ENCODE measurements around the gene FZD10.

Gene FZD10

DNA sequence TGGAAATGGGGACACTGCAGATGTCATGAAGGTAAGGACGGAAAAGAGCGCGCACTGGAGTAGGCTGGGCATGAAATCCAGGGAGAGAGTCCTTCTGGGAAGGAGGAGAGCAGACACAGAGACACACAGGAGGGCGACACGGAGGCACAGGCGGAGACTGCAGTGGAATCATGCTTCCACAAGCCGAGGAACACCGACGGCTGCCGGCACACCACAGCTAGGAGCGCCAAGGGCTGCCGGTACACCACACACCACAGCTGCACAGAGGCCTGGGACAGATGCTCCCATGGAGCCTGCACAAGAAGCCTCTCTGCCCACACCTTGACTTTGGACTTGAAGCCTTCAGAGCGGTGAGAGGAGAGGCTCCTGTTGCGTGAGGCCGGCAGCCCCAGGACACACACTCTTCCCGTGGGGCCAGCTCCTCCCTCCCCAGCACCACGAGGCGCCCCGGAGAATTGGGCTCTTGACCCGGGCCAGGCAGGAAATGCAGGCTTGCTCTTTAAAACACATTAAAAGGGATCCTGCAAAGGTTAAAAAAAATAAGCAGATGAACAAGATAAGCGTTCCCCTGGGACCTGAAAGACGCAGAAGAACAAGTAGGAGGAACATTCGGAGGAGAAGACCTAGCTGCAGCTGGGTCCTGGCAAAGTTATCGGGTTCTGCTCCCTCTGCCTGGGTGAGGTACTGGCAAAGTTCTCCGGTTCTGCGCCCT lies 28.3 kb upstream of the FZD10 start:
- no peak for DNase-seq

DNA sequence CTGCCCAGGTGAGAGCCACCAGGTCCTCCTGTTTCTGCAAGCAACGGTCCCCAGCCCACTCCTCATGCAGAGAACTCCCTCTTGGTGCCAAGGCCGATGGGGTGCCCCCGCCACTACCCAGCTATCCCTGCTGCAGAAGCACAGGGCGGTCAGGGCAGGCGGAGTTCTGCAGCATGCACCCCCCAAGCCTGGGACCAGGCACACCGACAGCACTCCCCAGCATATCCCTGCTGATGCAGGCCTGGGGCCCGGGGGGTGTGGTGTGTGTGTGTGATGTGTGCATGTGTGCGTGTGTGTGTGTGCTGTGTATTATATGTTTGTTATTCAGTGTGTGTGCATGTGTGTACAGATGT lies 27.7 kb upstream of the FZD10 start:
- no peak for DNase-seq

DNA sequence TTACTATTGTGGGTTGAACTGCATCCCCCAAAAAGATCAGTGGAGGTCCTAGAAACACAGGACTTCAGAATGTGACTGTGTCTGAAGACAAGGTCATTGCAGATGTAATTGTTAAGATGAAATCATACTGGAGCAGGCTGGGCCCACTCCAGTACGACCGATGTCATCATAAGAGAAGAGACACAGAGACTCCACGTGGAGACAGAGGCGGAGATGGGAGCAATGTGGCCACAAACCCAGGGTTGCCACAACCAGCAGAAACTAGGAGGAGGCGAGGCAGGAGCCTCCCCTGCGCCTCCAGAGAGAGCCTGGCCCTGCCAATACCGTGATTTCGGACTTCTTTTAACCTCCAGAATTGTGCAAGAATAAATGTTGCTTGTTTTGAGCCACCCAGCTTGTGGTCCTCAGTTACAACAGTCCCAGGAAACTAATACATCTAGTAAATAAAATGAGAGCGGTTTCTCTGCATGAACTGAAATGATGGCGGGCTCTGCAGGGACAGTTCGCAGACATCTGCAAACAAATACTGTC lies 25.7 kb upstream of the FZD10 start:
- no peak for DNase-seq

DNA sequence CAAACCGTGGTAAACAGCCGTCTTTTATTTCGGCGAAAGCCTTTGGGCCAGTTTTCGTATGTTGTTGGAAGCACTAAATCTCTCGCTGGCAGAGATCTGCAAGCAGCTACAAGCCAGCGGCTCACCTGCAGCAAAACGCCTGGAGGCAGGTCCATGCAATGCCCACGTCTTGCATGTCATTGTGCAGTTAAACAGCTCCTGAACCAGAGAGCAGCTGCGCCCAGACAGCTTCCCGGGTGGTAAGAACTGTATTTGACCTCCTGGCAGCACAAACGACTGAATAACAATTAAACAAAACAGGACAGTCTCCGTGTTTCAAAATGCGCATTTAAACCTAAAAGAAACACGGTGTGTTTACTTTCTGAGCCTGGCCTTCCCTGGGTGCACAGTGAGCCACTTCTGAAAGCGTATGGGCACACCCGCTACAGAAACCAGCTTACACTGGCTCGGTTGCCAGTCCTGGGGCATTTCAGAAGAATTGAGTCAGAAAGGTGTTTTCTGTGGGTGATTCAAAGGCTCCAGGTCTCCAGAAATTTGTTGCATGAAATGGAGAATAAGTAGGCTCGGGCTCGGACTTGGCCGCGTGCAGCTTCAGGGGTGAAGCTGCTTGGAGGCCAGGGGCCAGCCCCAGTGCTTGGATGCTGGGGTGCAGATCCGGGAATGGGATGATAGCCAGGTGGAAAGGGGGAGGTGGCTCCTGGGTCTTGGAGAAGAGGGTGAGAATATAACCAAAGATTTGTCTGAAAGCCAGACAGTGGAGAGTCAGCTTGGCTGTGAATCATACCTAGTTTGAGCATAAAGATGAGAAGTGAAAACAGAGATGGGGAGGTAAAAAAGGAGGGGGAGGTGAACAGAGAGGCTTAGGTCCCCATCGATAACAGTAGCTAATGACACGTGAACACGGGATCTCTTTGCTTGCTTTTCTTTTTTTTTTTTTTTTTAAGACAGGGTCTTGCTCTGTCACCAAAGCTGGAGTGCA lies 24.9 kb upstream of the FZD10 start:
- no peak for DNase-seq

DNA sequence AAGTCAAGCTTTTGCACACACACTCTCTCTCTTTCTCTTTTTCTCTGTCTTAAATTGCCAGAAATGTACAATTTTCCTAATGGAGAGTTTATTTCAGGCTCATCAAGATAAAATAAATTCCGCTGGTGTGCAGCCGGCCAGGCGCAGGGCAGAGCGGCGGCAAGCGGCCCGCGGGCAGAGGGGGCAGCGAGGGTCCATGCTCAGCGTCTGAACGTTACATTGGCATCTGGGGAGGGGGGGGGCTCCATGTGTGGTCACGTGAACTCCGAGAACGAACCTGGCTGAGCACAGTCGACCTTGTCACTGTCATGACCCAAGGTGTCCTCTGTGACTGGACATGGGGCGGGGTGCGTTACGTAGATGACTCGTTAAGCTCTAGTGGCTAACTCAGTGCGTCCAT lies 23.8 kb upstream of the FZD10 start:
- DNase-seq = no peak

DNA sequence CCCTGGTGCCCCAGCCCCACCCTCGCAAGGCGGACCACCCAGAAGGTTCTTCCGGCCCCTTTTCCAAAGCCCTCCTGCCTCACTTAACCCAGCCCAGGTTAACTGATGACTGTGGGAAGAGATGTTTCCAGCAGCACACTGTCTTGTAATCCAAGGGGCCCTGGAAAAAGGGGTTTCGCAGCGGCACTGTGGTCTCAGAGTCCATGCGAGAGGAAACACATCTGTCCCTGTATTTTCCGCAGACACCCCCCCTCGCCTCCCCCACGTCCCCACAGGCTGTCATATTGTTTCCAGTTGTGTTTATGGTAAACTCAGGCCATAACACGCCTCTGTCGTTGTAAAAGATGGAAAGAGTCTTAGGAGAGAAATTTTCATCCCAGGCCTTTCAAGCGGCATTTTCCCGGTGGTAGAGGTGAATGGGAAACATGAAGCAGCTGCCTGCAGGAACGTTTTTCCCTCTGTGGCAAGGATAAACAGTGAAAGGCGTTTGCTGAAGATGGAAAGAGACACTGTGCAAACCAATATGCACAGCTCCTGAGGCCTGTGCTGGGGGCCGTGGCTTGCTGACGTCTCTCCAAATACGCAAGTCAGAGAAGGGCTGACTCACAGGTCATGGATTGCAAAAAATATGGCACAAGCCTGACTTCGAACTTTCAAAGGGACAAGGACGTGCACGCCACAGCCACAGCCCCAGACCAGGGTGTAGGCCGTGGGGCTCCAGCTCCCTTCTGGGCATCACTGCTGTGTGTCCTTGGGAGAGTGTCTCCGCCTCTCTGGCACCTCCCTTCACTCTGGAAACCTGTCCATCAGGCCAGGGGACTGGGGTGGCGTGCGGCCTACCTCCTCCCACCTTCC lies 22.5 kb upstream of the FZD10 start:
- no peak for DNase-seq

DNA sequence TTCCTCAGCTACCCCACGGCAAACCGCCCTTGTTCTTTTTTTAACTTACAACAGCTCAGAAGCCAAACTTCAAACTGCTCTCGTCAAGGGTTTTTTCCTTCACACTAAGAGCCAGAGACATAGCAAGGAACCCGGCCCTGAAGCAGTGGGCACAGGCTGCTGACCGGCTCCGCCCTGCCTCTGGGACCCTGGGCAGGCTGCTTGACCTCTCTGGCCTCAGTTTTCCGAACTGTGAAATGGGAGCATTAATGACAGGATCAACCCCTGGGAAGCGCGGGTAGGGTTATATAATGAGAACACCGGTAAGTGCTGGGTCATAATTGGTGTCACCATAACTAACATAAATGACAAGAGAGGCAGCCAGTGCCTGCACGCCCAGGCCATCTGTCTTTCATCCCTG lies 21.2 kb upstream of the FZD10 start:
- DNase-seq = no peak

DNA sequence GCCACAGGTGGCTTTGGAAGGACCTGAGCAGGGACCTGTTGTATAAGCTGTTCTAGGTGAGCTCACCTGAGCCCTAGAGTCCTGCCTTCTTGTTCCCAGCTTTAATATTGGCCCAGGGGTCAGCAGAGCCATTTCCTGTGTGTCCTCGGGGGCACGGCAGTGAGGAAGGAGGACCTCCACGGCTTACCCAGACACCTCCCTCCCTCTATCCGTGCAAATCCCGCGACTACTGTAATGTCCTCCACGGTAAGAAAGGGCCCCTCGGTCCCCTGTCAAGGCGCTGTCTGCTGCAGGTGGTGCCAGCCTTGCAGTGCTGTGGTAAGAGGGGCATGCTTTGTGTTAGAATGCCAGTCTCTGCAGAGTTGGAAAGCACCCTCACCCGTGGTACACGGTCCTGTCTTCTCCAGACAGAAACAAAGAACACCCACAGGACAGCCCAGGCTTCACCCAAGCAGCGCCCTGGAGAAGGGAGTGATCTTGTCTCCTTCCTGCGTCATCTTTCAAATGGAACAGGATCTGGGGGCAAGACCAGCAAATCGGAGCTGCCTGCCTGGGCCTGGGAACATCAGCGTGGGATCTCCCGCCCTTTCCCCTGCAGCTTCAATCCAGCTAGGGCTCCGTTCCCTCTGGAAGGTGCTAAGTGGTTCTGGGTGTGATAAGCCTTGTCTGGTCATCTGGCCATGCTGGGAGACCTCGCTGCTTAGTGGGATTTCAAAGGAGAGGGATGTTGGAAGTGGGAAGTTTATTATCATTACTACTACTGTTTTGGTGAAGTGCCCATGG lies 20.2 kb upstream of the FZD10 start:
- DNase-seq = no peak

DNA sequence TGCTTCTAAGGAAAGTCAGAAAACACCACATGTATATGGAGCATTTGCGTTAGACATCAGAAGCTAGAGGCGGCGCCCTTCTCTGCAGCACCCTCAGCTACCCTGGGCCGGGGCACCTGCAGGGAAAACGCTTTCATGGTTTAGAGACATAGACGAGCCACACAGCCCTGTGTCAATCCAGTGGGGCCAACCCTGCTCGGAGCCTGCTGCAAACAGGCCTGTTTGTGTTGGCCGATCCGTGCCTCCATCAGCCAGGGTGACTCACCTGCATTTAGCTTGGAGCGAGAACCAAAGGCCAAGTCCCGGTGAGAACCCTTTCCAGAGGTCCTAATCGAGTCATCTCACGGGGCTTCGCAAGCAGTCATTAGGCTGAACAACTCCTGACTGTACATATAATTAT lies 19.5 kb upstream of the FZD10 start:
- no peak for DNase-seq

DNA sequence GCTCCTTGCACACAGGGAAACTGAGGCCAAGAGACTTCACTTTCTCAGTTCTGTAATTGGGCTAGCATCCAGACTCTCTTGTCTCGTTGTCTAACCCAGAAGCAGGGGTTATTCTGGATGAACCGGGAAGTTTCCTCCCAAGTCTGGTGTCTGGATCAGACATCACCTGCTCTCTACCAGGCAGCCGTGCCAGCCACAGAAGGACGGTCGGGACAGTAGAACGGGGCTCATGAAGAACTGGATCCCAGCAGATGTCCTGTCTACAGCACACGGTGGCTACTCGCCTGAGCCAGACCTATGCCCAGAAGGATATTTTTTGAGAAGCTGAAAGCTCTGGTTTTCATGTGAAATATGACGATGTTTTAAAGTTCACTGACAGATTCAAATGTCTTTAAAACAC lies 19.1 kb upstream of the FZD10 start:
- DNase-seq = no peak

DNA sequence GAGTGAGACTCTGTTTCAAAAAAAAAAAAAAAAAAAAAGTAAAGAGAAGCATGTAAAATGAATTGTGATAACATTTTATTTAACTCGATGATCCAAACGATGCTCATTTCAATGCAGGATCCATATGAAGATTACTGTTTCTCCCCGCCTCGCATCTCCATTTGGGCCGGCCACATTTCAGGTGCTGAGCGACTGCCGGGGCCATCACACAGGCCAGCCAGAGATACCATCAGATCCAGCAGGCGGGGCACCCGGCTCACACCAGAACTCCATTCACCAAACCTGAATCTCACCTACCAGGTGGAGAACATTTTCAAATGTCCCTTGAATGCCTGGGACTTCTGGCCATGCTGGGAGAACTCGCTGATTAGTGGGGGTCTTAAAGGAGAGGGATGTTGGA lies 18.0 kb upstream of the FZD10 start:
- DNase-seq = no peak

DNA sequence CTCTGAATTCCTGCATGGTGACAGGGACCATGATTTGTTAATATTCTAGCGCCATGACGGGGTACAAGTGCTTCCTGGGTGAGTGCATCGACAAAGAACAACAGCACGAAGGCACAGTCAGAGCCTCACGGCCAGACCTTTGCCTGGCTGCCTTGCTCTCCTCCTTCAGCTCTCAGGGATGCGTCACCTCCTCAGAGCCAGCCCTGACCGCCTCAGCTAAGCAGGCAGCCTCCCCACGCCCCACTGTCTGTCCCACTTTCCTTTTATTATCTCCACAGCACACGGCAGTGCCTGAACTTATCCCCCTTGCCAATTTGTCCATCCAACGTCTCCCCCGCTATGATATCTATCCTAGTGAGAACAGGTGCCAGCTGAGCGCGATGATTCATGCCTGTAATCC lies 16.5 kb upstream of the FZD10 start:
- DNase-seq = no peak

DNA sequence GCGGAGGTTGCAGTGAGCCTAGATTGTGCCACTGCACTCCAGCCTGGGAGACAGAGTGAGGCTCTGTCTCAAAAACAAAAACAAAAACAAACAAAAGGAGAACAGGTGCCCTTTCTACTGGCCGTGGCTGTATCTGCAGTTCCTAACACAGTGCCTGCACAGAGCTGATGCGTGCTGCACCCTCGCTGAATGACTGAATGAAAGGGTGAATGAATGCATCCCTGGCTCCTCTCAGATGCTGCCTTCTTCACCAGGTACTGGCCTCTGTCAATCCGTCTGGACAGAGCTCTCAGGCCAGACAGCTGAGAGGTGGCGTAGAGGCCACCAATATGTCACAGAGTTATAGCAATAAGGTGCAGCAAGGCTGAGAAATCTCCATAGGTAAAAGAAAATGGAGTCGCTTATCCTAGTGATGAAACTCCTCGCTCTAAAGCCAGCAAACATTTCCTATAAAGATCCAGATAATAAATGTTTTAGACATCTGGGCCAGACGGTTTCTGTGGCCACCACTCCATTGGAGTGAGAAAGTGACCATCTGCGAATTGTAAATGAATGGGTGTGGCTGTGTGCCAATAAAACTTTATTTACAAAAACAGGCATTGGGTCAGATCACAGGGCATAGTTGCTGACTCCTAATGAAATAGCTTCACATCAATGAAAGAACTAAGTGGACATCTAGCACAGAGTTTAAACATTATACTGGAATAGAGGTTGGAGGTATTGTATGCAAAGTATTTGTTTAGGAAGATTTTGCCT lies 15.9 kb upstream of the FZD10 start:
- no peak for DNase-seq

DNA sequence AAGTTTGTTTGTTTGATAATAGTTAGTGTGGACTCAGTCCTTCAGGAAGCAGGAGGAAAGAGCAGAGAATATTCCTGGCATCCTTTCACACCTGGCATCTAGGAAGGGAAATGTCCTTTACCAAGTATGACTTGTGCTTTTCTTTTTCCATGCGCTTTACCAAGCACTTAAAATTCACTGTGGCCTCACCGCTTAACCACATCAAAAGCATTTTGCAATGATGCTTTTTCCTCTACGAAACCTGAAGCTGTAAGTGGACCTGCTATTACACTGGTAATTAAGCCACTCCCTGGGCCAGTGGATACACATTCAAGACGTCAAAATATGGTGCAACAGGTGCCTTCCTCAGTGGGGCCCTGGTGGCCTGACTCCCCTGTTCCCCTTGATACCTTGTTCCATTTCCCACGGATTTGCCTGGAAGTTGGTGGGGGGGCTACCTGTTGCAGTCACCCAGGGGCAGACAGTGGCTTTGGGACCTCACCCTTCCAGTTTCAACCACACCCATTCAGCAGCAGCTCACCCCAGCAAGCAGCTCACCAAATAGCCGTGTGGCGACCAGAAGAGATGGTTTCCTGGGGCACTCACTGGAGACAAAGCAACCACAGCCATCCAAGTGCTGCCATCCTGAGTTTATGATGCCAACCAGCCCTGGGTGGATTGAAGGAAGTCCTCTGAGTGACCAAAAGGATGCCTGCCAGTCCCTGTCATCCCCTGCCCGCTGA lies 14.2 kb upstream of the FZD10 start:
- no peak for DNase-seq

DNA sequence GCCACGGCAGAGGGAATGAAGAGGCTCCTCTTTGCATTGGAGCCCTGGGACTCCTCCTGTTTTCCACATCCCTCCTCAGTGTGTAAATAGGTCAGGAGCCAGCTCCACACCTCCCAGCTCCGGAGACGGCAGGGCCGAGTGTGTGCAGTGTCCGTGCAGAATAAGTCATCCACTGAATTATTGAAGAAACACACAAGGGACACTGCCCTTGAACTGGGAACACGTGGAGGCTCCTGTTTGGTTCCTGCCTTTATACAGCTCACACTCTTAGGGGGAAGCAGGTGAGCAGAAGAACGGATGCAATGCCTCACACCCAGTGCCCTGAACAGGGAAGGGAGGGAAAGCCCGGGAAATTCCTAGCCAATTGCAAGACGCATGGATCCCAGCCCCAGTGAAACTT lies 10.4 kb upstream of the FZD10 start:
- no peak for DNase-seq

DNA sequence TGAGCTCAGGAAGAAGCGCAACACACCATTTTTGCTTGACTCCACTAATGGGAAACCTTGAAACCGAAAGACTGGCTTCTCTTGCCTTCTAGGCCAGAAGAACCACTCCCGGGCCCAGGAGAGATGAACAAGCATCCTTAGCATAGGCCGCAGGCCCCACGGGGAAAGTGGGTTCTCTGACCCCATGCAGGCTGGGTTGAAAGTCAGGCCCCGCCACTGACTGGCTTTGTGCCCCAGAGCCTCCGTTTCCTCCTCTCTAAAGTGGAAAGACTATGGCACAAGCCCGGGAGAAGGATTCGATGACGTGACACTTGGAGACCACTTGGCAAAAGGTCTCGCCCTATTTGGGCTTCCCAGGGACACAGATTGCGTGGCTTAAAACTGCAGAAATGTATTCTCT lies 9.9 kb upstream of the FZD10 start:
- no peak for DNase-seq

DNA sequence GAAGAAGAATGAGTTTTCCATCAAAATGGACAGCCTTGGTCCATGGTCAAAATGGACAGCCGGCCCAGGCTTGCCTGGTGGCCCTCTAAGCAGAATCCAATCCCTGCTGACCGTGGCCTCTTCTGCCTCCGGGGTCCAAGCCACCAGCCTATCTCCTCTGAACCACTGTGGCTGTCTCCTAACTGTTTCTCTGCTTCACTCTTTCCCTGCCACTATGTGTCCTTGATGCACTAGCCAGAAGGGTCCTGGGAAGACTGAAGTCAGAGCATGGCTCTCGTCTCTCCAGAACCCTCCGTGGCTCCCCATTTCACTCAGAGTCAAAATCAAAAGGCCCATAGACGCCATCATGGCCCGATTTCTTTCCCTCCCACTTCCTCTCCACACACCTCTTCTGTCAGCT lies 8.5 kb upstream of the FZD10 start:
- no peak for DNase-seq

DNA sequence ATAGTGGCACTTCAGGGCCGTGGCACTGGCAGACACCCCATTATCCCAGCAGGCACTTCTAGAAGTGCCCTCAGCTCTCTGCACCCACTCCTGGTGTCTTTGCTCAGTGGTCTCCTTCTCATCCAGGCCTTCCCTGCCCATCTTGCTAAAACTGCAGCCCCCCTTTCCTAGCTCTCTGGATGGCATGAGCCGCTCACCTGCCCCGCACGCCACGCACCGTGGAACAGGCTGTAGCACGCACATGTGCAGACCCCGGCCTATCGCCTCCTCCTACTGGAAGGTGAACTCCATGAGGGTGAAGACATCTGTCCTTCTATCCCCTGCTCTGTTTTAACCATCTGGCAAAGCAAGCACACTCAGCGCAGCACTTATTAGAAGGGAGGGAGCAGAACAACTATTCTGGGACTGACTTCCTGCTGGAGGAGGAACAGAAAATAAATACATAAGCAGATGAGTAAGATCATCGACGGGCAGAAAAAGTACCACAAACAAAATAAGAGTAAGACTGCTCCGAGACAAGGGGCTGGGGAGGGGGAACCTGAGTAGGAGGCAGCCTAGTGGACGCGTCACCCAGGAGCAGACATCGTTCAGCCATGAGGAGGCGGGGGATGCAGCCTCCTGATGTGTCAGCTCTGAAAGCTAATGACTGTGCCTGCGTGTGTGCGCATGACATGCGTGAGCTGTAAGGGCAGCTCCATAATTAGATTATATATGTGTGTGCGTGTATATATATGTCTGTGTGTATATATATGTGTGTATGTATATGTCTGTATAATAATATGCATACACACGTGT lies 7.8 kb upstream of the FZD10 start:
- no peak for DNase-seq

DNA sequence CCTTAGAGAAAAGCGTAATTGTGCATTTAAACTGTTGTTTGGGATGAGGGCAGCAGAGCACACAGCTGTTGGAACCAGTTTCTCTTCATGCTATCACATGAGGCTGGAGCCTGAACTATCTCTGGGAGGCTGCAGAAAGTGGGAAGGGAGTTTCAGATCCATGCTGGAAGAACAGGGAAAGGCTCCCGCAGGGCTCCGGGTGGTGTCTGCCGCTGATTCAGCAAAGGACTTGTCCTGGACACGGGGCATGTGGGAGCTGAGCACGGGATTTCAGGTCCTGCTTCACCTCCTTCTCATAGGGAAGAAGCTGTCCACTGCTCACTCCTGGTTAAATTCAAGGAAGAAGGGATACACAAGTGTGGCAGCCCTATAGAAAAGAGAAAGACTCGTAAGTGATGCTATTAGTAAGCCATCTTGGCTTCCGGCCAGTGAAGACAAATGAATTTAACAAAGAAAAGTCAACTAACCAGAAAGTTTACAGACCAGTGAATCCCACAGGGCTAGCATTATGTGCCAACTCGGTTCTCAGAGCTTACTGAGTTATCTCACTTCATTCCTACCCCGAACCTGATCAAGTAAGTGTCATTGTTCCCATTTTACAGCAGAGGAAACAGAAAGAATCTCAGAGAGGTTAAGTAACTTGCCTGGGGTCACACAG lies 6.7 kb upstream of the FZD10 start:
- no peak for DNase-seq
